Measurements from ENCODE around the gene PDHB. TPM values are rescaled to one million over a fixed set of nuclear protein-coding genes. Genes with fewer than 3 reads are reported as not detected.

PDHB gene
- 30.7 TPM for total RNA-seq

DNA sequence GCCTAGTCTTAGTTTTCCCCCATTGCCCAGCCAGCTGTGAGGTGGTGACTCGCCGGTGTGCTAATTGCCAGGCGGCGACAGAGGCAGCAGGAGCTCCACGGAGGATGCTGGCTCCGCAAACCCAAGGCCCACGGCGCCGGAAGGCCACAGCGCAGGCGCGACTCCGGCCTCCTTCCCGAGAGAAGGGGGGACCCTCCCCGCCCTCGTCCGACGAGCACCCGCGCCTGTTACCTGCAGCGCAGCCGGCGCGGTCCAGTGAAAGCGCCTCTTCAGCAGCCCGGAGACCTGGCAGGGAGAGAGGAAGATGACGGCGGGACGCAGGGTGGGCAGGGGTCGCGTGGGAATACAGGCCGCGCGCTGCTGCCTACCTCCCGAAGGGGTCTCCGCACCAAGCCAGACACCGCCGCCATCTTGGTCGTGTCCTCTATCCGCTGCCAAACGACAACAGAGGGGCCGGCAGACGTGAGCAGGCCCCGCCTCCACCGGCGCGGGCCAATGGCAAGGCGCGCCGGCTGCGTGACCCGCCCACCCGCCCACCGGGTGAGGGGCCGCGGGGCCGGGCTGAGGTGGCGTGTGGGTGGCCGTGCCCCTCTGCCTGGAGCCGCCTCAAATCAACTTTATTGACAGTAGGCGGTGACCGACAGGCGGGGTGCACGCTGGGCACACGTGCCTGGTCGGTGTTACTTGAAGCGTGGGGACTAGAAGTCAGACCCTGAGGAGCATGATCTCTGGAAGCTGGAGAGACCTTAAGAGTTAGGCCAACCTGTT lies at the start of gene PDHB:
PDHB (minus strand) TSS at position 433 of the 768 bp plus-strand sequence; CDS start at position 410, 23 bp downstream.
- intact Hi-C loops (cut with DNase I): loop anchor here (1.0 kb wide), 1 partner anchor 58 kb away; no protein-coding TSS in a partner anchor
- H3K36me3 ChIP-seq: peaks cover 29 to 32% of the 10 kb centered on the region in 2 donors
- H3K27ac ChIP-seq: peak within 1 kb of the TSS; percentile 84 to 89
- peak within 1 kb of the TSS; percentile 73 to 76 for H3K4me3 ChIP-seq
- TF ChIP-seq CTCF (IDR thresholded peaks at IDR 0.05): no peak
- no peaks in the 10 kb centered on the region for H3K27me3 ChIP-seq
- peak; percentile 70 to 96 for DNase-seq (ENCODE audit: low spot score in 2 of 2)
- H3K9me3 ChIP-seq: no peaks in the 10 kb centered on the region
- H3K4me1 ChIP-seq: peaks cover 0 to 16% of the 10 kb centered on the region in 2 donors

GRCh38 chr3:58482917-58483636 lies 49.4 kb upstream of the PDHB start:
- Histone ChIP-seq H3K36me3 (no peaks in the 10 kb centered on the region), H3K27ac (no peak overlapping the region), H3K9me3 (peaks cover 0 to 3% of the 10 kb centered on the region in 2 donors), H3K4me3 (no peak overlapping the region), H3K4me1 (no peaks in the 10 kb centered on the region), H3K27me3 (no peaks in the 10 kb centered on the region)
- intact Hi-C loops (cut with DNase I): no loop called here
- no peak for TF ChIP-seq CTCF (IDR thresholded peaks at IDR 0.05)
- no peak for DNase-seq (ENCODE audit: low spot score in 2 of 2)

- no peak overlapping the region for H3K4me3 ChIP-seq
- no peaks in the 10 kb centered on the region for H3K27me3 ChIP-seq
- H3K27ac ChIP-seq: no peak overlapping the region
- no peaks in the 10 kb centered on the region for H3K4me1 ChIP-seq
- no peaks in the 10 kb centered on the region for H3K36me3 ChIP-seq
- H3K9me3 ChIP-seq: peaks cover 0 to 3% of the 10 kb centered on the region in 2 donors
- TF ChIP-seq CTCF (IDR thresholded peaks at IDR 0.05): no peak
- intact Hi-C loops (cut with DNase I): no loop called here
- DNase-seq (ENCODE audit: low spot score in 2 of 2): no peak
Measured at GRCh38 chr3:58480309-58480708, 46.7 kb upstream of the PDHB start.

DNA sequence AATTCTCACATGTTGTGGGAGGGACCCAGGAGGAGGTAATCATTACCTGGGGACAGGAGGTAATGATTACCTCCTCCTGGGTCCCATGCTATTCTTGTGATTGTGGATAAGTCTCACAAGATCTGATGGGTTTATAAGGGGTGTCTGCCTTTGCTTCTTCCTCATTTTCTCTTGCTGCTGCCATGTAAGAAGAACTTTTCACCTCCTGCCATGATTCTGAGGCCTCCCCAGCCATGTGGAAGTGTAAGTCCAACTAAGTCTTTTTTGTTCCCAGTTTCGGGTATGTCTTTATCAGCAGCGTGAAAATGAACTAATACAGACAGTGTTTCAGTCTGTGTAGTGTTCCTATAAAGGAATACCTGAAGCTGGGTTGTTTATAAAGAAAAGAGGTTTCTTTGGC lies 45.1 kb upstream of the PDHB start:
- peaks cover 0 to 3% of the 10 kb centered on the region in 2 donors for H3K9me3 ChIP-seq
- DNase-seq (ENCODE audit: low spot score in 2 of 2): no peak
- H3K27ac ChIP-seq: no peak overlapping the region
- H3K27me3 ChIP-seq: no peaks in the 10 kb centered on the region
- intact Hi-C loops (cut with DNase I): no loop called here
- TF ChIP-seq CTCF (IDR thresholded peaks at IDR 0.05): no peak
- no peak overlapping the region for H3K4me3 ChIP-seq
- no peaks in the 10 kb centered on the region for H3K4me1 ChIP-seq
- H3K36me3 ChIP-seq: no peaks in the 10 kb centered on the region

DNA sequence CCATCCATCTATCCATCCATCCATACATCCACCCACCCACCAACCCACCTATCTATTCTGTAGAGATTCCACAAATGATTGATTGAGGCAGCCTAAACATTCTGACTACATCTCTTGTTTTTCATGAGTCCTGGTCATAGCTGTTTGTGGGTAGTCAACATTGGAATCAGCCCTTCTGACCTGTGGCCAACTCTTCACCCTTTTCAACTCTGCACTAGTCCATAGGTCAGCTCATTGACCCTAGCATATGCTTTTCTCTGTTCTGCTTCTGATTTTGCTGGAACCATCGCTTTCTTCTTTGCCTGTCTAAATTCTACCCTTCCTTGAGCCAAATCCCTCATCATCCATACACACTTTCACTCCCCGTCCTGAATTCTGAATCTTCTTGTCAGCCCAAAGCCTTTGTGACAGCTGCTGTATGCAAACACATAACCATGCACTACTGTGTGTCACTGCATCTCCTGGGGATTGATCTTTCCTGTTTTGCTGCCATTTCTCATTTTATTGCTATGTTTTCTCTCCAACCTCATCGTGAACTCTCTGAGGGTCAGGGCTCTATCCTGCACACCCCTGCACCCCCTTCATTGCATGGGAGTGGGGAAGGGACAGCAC lies 41.4 kb upstream of the PDHB start:
- intact Hi-C loops (cut with DNase I): no loop called here
- no peak overlapping the region for H3K27ac ChIP-seq
- no peak for TF ChIP-seq CTCF (IDR thresholded peaks at IDR 0.05)
- no peaks in the 10 kb centered on the region for H3K27me3 ChIP-seq
- H3K4me3 ChIP-seq: no peak overlapping the region
- no peaks in the 10 kb centered on the region for H3K36me3 ChIP-seq
- H3K4me1 ChIP-seq: no peaks in the 10 kb centered on the region
- no peaks in the 10 kb centered on the region for H3K9me3 ChIP-seq
- DNase-seq (ENCODE audit: low spot score in 2 of 2): no peak

Data from ascending aorta (tissue), 2 donors.